CD14-positive monocyte (primary cell): ENCODE data around the gene JARID2. TPM values are rescaled to one million over a fixed set of nuclear protein-coding genes. Genes with fewer than 3 reads are reported as not detected.
A peak's percentile ranks its signal among the peaks of the same experiment; 100 is the strongest.

Experiments used
- DNase-seq, 3 donors: peaks; one replicate each; pipeline ENCODE4 v3.0.0-alpha.2; 2011 to 2022
- H2AFZ ChIP-seq: 2 replicates; pipeline ENCODE4 v1.6.0; 2012; ENCODE audit warnings: mild to moderate bottlenecking, low read depth, low read length, inconsistent platforms; ENCODE audit not compliant: insufficient read depth, poor library complexity, severe bottlenecking
- H3K27ac ChIP-seq, 2 donors: 1 replicate in 1 of 2; 2 replicates in 1 of 2; pipeline ENCODE4 v1.5.1; 2012 to 2013; ENCODE audit warnings: low read length in 2 of 2, control low read depth in 1 of 2, inconsistent platforms in 1 of 2, low read depth in 1 of 2, mild to moderate bottlenecking in 1 of 2
- H3K27me3 ChIP-seq, 2 donors: one replicate each; pipeline versions ENCODE4 v1.6.0 to v1.6.1; 2011 to 2013; ENCODE audit warnings: low read length in 2 of 2; ENCODE audit not compliant: control insufficient read depth in 2 of 2, insufficient read depth in 2 of 2
- H3K36me3 ChIP-seq, 2 donors: replicated peaks in 1 of 2; 1 replicate in 1 of 2; 2 replicates in 1 of 2; pipeline versions ENCODE4 v1.5.1 to v1.6.1; 2012 to 2013; ENCODE audit warnings: low read length in 2 of 2, control low read depth in 1 of 2, inconsistent platforms in 1 of 2, mild to moderate bottlenecking in 1 of 2; ENCODE audit not compliant: insufficient read depth in 2 of 2, control insufficient read depth in 1 of 2
- H3K4me1 ChIP-seq, 2 donors: 1 replicate in 1 of 2; 2 replicates in 1 of 2; pipeline versions ENCODE4 v1.5.1 to v1.6.1; 2012 to 2013; ENCODE audit warnings: low read length in 2 of 2, control low read depth in 1 of 2, inconsistent platforms in 1 of 2, mild to moderate bottlenecking in 1 of 2, moderate library complexity in 1 of 2; ENCODE audit not compliant: insufficient read depth in 2 of 2, control insufficient read depth in 1 of 2
- H3K4me2 ChIP-seq: replicated peaks from 2 replicates; pipeline ENCODE3; 2012; ENCODE audit warnings: low read length, moderate library complexity, mild to moderate bottlenecking; ENCODE audit not compliant: poor library complexity, severe bottlenecking; ENCODE audit errors: extremely low read depth
- H3K4me3 ChIP-seq, 3 experiments: fragments of 200-600 bp in 1 of 3; sonication (generic) in 1 of 3; replicated peaks in 1 of 3; 1 replicate in 2 of 3; 2 replicates in 1 of 3; pipeline ENCODE4 v1.5.1; 2011 to 2013; ENCODE audit warnings: low read length in 3 of 3, mild to moderate bottlenecking in 3 of 3, control low read depth in 2 of 3, low read depth in 2 of 3, inconsistent platforms in 1 of 3, moderate library complexity in 1 of 3
- H3K79me2 ChIP-seq: 2 replicates; pipeline ENCODE4 v1.6.0; 2012; ENCODE audit warnings: mild to moderate bottlenecking, control low read depth, inconsistent platforms, low read length, moderate library complexity; ENCODE audit not compliant: insufficient read depth
- H3K9ac ChIP-seq: 2 replicates; pipeline ENCODE4 v1.6.0; 2017; ENCODE audit warnings: low read length, mild to moderate bottlenecking; ENCODE audit not compliant: insufficient read depth, poor library complexity, severe bottlenecking
- H3K9me3 ChIP-seq, 2 donors: replicated peaks in 1 of 2; 1 replicate in 1 of 2; 2 replicates in 1 of 2; pipeline versions ENCODE4 v1.5.1 to v1.6.1; 2012 to 2013; ENCODE audit warnings: low read length in 2 of 2, control low read depth in 1 of 2; ENCODE audit not compliant: control insufficient read depth in 1 of 2, insufficient read depth in 1 of 2
- H4K20me1 ChIP-seq: 2 replicates; pipeline ENCODE4 v1.6.0; 2012; ENCODE audit warnings: mild to moderate bottlenecking, low read length, control low read depth, moderate library complexity; ENCODE audit not compliant: insufficient read depth
- H3K27ac Mint-ChIP-seq, 7 donors: one replicate each; pipeline ENCODE4 v1.8.0; 2020; ENCODE audit warnings: mild to moderate bottlenecking in 7 of 7, mixed read lengths in 7 of 7, moderate library complexity in 6 of 7, inconsistent platforms in 2 of 7
- H3K27me3 Mint-ChIP-seq, 3 donors: one replicate each; pipeline ENCODE4 v1.8.0; 2021 to 2022; ENCODE audit warnings: low read depth in 3 of 3, mild to moderate bottlenecking in 3 of 3, mixed read lengths in 3 of 3, moderate library complexity in 3 of 3, inconsistent platforms in 1 of 3
- H3K36me3 Mint-ChIP-seq, 2 donors: one replicate each; pipeline ENCODE4 v1.8.0; 2020; ENCODE audit warnings: mixed read lengths in 2 of 2, inconsistent platforms in 1 of 2, mild to moderate bottlenecking in 1 of 2
- H3K4me1 Mint-ChIP-seq: one replicate; pipeline ENCODE4 v1.8.0; 2020; ENCODE audit warnings: mild to moderate bottlenecking, mixed read lengths
- H3K4me3 Mint-ChIP-seq, 2 donors: one replicate each; pipeline ENCODE4 v1.8.0; 2020; ENCODE audit warnings: mild to moderate bottlenecking in 2 of 2, mixed read lengths in 2 of 2, moderate library complexity in 1 of 2
- H3K9me3 Mint-ChIP-seq, 7 donors: one replicate each; pipeline ENCODE4 v1.8.0; 2020 to 2022; ENCODE audit warnings: mixed read lengths in 7 of 7, mild to moderate bottlenecking in 6 of 7, moderate library complexity in 6 of 7, inconsistent platforms in 2 of 7
- WGBS: methylation state at CpG from one replicate; pipeline ENCODE4 v1.1.5; 2013; ENCODE audit warnings: missing lambda C conversion rate; ENCODE audit not compliant: insufficient coverage; 5-methylcytosine and 5-hydroxymethylcytosine counted together
- intact Hi-C, 2 donors: fragments of 100-400 bp; cut with micrococcal nuclease; formaldehyde crosslinking; loops; one replicate each; pipeline versions ENCODE4 v1.15.0 to v1.15.1; 2023
- polyA plus RNA-seq, 3 donors: library from polyadenylated mRNA; depleted of rRNA in 1 of 3; unstranded in 2 of 3; stranded (reverse) in 1 of 3; fragments of 300-500 nt in 2 of 3; fragments of >200 nt in 1 of 3; fragmentation: Illumina TruSeq in 2 of 3; gene quantifications; 1 replicate in 2 of 3; 2 replicates in 1 of 3; pipeline ENCODE4 v1.2.3, GENCODE V29; 2012 to 2021
- TF ChIP-seq, protein P1 (sequence below): fragments of 200-600 bp; IDR thresholded peaks from one replicate; pipeline ENCODE4 v1.8.0; 2022; ENCODE audit warnings: antibody characterized with exemption, mild to moderate bottlenecking

The JARID2 gene
- polyA plus RNA-seq, 3 donors = 6.8 to 17.5 (median 12.5) TPM

DNA sequence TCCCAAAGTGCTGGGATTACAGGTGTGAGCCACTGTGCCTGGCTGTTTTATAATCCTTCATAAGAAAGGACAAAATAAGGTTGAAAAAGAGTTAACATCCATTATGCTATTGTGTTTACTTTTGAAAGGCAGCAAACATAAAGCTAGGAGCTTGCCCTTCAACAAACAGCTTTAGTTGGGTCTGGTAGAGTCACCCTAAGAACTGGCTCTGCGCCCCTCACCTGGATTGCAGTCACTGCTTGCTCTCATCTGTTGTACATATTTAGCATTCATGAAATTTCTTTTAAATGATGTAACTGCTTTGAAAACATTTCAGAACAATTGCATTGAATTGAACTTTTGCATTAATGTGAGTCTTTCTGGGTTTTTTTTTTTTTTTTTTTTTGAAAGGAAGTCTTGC, 38.9 kb downstream of the JARID2 start:
- peaks cover 76% of the 10 kb centered on the region for H3K4me1 Mint-ChIP-seq
- H3K4me3 ChIP-seq = no peak overlapping the region
- no peaks in the 10 kb centered on the region for H3K9me3 Mint-ChIP-seq
- H3K27me3 Mint-ChIP-seq = peaks cover 0 to 1% (median 0%) of the 10 kb centered on the region in 3 donors
- intact Hi-C loops = no loop called here
- no peak overlapping the region for H3K27ac ChIP-seq
- no peaks in the 10 kb centered on the region for H3K9me3 ChIP-seq
- H3K36me3 Mint-ChIP-seq = peaks cover 42 to 48% of the 10 kb centered on the region in 2 donors
- H2AFZ ChIP-seq = no peak overlapping the region
- peaks cover 100% of the 10 kb centered on the region for H3K79me2 ChIP-seq
- H3K27me3 ChIP-seq = no peaks in the 10 kb centered on the region
- no peak overlapping the region for H3K27ac Mint-ChIP-seq
- no peak for DNase-seq
- no peak overlapping the region for H3K4me3 Mint-ChIP-seq
- peaks cover 0 to 11% of the 10 kb centered on the region in 2 donors for H3K36me3 ChIP-seq
- WGBS = no CpG with 5 or more reads among the region's 1 CpG
- peaks cover 100% of the 10 kb centered on the region for H4K20me1 ChIP-seq
- TF ChIP-seq, protein P1, sequence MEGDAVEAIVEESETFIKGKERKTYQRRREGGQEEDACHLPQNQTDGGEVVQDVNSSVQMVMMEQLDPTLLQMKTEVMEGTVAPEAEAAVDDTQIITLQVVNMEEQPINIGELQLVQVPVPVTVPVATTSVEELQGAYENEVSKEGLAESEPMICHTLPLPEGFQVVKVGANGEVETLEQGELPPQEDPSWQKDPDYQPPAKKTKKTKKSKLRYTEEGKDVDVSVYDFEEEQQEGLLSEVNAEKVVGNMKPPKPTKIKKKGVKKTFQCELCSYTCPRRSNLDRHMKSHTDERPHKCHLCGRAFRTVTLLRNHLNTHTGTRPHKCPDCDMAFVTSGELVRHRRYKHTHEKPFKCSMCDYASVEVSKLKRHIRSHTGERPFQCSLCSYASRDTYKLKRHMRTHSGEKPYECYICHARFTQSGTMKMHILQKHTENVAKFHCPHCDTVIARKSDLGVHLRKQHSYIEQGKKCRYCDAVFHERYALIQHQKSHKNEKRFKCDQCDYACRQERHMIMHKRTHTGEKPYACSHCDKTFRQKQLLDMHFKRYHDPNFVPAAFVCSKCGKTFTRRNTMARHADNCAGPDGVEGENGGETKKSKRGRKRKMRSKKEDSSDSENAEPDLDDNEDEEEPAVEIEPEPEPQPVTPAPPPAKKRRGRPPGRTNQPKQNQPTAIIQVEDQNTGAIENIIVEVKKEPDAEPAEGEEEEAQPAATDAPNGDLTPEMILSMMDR = no peak
- no peak overlapping the region for H3K4me2 ChIP-seq
- H3K4me1 ChIP-seq = peaks cover 52 to 74% of the 10 kb centered on the region in 2 donors
- no peak overlapping the region for H3K9ac ChIP-seq

DNA sequence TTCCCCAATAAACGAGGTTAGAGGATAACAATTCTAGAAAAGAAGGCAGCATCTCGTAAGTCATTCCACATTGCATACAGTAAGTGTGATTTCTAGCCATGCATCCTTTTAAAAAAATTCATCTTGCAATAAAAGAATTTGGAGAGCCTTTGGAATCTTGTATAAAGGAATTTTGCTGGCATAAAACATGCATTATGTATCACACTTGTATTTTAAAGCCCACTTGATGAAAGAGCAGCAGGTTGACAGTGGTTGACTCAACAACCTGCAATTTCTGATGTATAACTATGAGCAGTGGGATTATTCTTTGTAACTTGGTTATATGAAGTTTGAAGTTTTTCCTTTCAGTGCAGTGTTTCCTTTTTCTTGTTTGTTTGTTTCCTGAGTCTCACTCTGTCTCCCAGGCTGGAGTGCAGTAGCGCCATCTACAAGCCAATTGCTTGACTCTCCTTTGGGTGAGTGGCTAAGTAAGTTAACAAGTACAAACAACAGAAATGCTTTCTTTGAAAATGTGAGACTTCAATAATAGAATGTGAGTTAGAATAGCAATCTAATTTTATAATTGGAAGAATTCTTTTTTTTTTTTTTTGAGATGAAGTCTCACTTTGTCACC, 39.9 kb downstream of the JARID2 start:
- intact Hi-C loops = no loop called here
- no peak overlapping the region for H3K4me3 ChIP-seq
- no peaks in the 10 kb centered on the region for H3K9me3 ChIP-seq
- Mint-ChIP-seq H3K9me3 (no peaks in the 10 kb centered on the region), H3K36me3 (peaks cover 40 to 51% of the 10 kb centered on the region in 2 donors), H3K27ac (peak overlapping the region in 2 of 7 donors; percentile 36 to 77), H3K27me3 (peaks cover 0 to 1% (median 0%) of the 10 kb centered on the region in 3 donors), H3K4me3 (no peak overlapping the region), H3K4me1 (peaks cover 74% of the 10 kb centered on the region)
- DNase-seq = no peak
- TF ChIP-seq, protein P1 = no peak
- peaks cover 44 to 64% of the 10 kb centered on the region in 2 donors for H3K4me1 ChIP-seq
- H3K79me2 ChIP-seq = peaks cover 100% of the 10 kb centered on the region
- H2AFZ ChIP-seq = no peak overlapping the region
- H4K20me1 ChIP-seq = peaks cover 100% of the 10 kb centered on the region
- no peak overlapping the region for H3K9ac ChIP-seq
- WGBS = no CpG with 5 or more reads among the region's 3 CpGs
- no peak overlapping the region for H3K27ac ChIP-seq
- peaks cover 0 to 8% of the 10 kb centered on the region in 2 donors for H3K36me3 ChIP-seq
- no peaks in the 10 kb centered on the region for H3K27me3 ChIP-seq
- no peak overlapping the region for H3K4me2 ChIP-seq
